ENCODE data around the gene FKBP5.

DNA sequence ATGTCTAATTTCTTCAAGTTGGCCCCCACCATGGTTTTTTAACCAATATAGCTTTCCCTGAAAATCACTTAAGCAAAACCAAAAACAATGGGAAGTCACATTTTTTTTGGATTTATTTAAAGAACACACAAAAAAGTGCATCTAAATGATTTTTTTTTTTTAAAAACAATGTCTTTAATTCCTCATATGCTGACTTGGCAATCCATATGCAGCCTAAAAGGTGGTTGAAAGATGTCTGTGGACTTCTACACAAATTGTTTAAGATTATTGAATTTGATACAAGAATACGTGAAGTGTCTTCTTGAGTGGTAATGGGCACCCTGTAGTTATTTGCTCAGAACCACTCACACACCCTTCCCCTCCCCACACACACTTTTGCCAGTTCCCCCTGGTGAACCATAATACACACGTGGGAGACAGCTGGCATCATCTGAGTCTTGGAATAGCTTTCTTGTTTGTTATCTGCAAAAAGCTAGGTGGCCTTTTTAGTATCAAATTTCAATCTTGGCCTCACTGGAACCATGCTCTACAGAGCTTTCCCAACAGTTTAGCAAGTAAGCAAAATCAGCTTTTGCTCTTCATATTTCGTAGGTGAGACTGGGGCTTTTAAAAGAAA lies 115.1 kb downstream of the FKBP5 start:
- TF ChIP-seq MXI1 (conservative IDR thresholded peaks at IDR 0.05; ENCODE audit: poor library complexity, severe bottlenecking) (no peak), EZH2 (IDR thresholded peaks at IDR 0.05; ENCODE audit: borderline replicate concordance, insufficient read depth, low read length, poor library complexity, severe bottlenecking) (no peak)

Measured in neural cell (in vitro differentiated cells).